NCI-H345 (cell line): ENCODE measurements around the gene MFAP2.
"Not testable (repeated sequence)": the region's sequence is repeated elsewhere in the genome, so short reads cannot be mapped to it uniquely, and the experiment has no call there.

Experiments
- DNase-seq: peaks from one replicate; lab custom pipeline; 2025; lab: John Stamatoyannopoulos, UW

MFAP2 gene

DNA sequence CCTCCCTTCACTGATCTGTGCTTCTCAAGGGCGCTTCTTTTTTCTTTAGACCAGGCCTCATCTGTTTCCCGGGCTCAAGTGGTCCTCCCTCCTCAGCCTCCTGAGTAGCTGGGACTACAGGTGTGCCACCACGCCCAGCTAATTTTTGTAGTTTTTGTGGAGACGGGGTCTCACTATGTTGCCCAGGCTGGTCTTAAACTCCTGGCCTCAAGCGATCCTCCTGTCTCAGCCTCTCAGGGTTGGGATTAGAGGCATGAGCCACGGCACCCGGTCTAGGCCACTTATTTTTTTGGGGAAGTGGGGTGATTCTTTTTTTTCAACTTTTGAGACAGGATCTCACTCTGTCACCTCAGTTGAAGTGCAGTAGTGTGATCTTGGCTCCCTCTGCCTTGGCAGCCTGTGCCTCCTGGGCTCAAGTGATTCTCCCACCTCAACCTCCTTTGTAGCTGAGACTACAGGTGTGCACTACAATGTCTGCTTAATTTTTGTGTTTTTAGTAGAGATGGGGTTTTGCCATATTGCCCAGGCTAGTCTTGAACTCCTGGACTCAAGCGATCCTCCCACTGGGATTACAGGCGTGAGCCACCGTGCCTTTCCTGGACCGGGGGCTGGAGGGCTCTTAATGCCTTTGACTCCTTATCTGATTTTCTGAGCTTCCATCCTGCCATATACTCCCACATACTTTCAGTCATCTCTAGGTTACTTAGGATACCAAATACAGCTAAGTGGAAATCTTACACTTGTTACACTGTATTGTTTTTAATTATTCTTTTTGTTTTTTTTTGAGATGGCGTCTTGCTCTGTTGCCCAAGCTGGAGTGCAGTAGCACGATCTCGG lies 18.9 kb downstream of the MFAP2 start:
- no peak for DNase-seq

- DNase-seq: peak; percentile 89
These were observed 19.7 kb downstream of the MFAP2 start for GRCh38 chr1:16960560-16961296.

- no peak for DNase-seq
These were observed 21.9 kb downstream of the MFAP2 start for GRCh38 chr1:16958475-16958874.

DNA sequence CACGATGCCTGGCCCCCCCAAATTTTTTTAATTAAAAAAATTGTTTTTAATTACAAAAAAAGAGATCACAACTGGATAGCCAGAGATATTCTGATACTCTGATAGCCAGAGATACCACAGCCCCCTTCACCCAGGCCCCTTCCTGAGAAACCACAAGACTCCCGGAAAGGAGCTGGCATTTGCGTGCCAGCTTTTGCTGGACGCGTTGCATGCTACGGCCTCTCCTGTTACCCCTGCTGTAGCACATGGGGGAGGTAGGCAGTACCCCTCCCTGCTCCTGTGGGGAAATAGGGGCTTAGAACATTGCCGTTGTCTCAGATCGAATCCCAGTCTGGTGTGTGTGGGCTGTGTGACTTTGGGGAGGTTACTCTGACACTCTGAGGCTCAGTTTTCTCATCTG lies 22.7 kb downstream of the MFAP2 start:
- no peak for DNase-seq

GRCh38 chr1:16956775-16957174 lies 23.6 kb downstream of the MFAP2 start:
- no peak for DNase-seq

DNA sequence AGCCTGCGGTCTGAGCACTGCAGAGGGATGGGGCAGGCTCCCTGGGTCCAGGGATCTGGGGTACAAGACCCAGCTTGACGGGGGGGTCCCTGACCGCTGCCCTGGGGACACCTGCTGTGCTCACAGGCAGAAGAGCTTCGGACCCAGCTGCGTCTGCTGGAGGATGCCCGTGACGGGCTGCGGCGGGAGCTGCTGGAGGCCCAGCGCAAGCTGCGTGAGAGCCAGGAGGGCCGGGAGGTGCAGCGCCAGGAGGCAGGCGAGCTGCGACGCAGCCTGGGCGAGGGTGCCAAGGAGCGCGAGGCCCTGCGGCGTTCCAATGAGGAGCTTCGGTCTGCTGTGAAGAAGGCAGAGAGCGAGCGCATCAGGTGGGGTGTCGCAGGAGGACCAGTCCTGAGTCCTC lies 25.2 kb downstream of the MFAP2 start:
- DNase-seq: no peak

- DNase-seq: no peak
These were observed 25.8 kb downstream of the MFAP2 start for GRCh38 chr1:16954579-16954978.

DNA sequence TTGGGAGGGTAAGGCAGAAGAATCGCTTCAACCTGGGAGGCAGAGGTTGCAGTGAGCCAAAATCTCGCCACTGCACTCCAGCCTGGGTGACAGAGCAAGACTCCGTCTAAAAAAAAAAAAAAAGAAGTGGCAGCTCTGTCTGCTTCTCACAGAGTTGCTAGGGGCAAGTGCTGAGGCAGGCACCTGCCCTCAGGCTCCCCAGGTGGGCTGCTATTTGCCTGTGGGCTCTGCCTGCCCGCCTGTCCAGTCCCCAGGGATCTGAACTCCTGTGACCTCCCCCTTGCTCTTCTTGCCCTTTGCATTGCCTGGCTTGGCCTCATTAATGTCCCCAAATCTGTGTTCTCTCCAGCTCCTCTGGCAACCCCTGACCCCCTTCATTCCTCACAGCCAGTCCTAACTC lies 28.0 kb downstream of the MFAP2 start:
- not testable (repeated sequence) for DNase-seq

DNA sequence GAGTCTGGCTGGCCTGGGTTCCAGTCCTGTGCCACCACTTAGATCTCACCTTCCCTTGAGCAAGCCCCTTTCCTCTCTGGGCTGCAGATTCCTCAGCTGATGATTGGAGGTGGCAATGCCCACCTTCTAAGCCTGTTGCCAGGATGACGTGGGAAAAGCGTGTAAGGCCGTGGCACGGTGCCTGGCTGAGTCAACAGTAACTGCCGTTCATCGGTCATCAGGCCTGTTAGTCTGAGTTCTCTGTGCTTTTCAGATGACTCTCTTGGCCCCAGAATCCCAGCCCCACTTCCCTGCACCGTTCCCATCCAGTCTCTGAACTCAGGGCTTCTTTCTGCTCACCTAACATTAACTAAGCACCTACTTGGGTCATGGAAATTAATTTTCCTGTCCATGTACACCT lies 31.4 kb downstream of the MFAP2 start:
- DNase-seq: not testable (repeated sequence)

GRCh38 chr1:16948282-16948891 lies 32.0 kb downstream of the MFAP2 start:
- DNase-seq: peak; percentile 85

GRCh38 chr1:16946646-16947045 lies 33.8 kb downstream of the MFAP2 start:
- no peak for DNase-seq

DNA sequence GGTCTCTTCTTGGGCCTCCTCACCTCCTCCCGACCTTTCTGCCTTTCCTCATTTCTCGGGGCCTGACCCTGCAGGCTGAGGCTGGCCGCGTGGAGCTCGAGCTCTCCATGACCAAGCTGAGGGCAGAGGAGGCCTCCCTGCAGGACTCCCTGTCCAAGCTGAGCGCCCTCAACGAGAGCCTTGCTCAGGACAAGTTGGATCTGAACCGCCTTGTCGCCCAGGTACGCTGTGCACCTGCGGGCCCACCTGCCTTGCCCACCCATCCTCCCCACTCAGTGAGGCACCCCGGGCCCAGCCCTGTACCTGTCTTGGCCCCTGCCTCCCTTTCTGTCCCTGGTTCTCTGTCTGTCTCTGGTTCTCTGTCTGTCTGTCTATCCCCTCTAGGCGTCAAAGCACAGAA lies 34.2 kb downstream of the MFAP2 start:
- DNase-seq: not testable (repeated sequence)

- DNase-seq: not testable (repeated sequence)
These were observed 34.9 kb downstream of the MFAP2 start for GRCh38 chr1:16945512-16945911.

DNA sequence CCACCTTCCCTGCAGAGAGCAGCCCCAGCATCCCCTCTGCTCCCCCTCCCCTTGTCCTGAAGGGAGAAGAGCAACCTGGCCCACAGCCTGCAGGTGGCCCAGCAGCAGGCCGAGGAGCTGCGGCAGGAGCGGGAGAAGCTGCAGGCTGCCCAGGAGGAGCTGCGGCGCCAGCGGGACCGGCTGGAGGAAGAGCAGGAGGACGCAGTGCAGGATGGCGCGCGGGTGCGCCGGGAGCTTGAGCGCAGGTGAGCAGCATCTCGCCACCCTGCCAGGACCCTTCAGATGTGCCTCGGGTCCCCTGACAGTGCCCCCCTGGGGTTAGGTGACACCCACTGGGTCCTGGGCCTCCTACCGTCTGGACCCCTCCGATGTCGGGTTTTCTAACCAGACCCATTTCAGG lies 36.4 kb downstream of the MFAP2 start:
- DNase-seq: no peak

GRCh38 chr1:16939386-16940180 lies 40.8 kb downstream of the MFAP2 start:
- DNase-seq: not testable (repeated sequence)

- no peak for DNase-seq
These were observed 41.8 kb downstream of the MFAP2 start for GRCh38 chr1:16938351-16939321.

- DNase-seq: not testable (repeated sequence)
These were observed 43.8 kb downstream of the MFAP2 start for GRCh38 chr1:16936580-16936979.

- DNase-seq: not testable (repeated sequence)
These were observed 46.5 kb downstream of the MFAP2 start for GRCh38 chr1:16933945-16934344.

DNA sequence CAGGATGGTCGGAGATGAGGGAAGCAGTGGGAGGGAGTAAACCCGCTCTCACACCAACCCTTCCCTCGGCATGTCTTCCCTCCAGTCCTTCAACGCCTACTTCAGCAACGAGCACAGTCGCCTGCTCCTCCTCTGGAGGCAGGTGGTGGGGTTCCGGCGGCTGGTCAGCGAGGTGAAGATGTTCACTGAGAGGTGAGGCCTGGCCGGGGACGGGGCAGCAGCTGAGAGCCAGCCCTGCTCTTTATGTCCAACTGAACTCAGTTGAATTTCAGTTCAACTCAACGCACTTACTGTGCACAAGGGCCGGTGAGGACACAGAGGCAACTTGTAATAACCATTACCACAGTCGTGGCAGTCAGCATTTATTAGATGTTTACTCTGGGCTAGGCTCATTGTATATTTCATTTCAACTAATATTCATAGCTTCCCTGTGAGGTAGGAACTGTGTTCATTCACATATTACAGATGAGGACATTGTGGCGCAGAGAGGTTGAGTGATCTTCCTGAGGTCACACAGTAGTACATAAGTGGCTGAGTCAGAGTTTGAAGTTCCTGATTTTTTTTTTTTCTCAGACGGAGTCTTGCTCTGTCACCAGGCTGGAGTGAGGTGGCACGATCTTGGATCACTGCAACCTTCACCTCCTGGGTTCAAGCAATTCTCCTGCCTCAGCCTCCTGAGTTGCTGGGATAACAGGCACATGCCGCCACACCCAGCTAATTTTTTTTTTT lies 49.0 kb downstream of the MFAP2 start:
- not testable (repeated sequence) for DNase-seq
